Spleen (tissue), 11 donors: Measurements from ENCODE around the gene GJA4. TPM values are rescaled to one million over a fixed set of nuclear protein-coding genes. Genes with fewer than 3 reads are reported as not detected.
"Not testable (repeated sequence)": the region's sequence is repeated elsewhere in the genome, so short reads cannot be mapped to it uniquely, and the experiment has no call there.

Experiments
- DNase-seq: peaks from one replicate; pipeline ENCODE4 v3.0.0-alpha.2; 2020
- H3K27ac ChIP-seq, 8 donors: fragments of 200-600 bp; sonication (generic) in 7 of 8; 1 replicate in 4 of 8; 2 replicates in 4 of 8; pipeline versions ENCODE4 v1.5.0 to v1.8.0; 2016 to 2021; ENCODE audit warnings: inconsistent platforms in 4 of 8, mild to moderate bottlenecking in 4 of 8, moderate library complexity in 1 of 8
- H3K27me3 ChIP-seq, 7 donors: fragments of 200-600 bp; sonication (generic) in 6 of 7; replicated peaks in 1 of 7; 1 replicate in 4 of 7; 2 replicates in 3 of 7; pipeline versions ENCODE4 v1.5.0 to v1.8.0; 2016 to 2021; ENCODE audit warnings: inconsistent platforms in 3 of 7, mild to moderate bottlenecking in 1 of 7
- H3K36me3 ChIP-seq, 6 donors: fragments of 200-600 bp; sonication (generic) in 5 of 6; 1 replicate in 4 of 6; 2 replicates in 2 of 6; pipeline versions ENCODE4 v1.5.0 to v1.8.0; 2016 to 2021; ENCODE audit warnings: inconsistent platforms in 2 of 6
- H3K4me1 ChIP-seq, 6 donors: fragments of 200-600 bp; sonication (generic) in 5 of 6; 1 replicate in 3 of 6; 2 replicates in 3 of 6; pipeline versions ENCODE4 v1.5.0 to v1.8.0; 2016 to 2021; ENCODE audit warnings: inconsistent platforms in 3 of 6
- H3K4me3 ChIP-seq, 8 donors: fragments of 200-600 bp; sonication (generic) in 7 of 8; 1 replicate in 4 of 8; 2 replicates in 4 of 8; pipeline versions ENCODE4 v1.5.0 to v1.8.0; 2016 to 2021; ENCODE audit warnings: inconsistent platforms in 4 of 8, mild to moderate bottlenecking in 4 of 8, moderate library complexity in 2 of 8
- H3K9me3 ChIP-seq, 8 donors: fragments of 200-600 bp; sonication (generic) in 7 of 8; 1 replicate in 4 of 8; 2 replicates in 4 of 8; pipeline versions ENCODE4 v1.5.0 to v1.8.0; 2016 to 2021; ENCODE audit warnings: inconsistent platforms in 4 of 8
- POLR2A ChIP-seq, 3 donors: fragments of 450-650 bp; IDR thresholded peaks; one replicate each; pipeline ENCODE4 v1.5.1; 2017; ENCODE audit warnings: antibody characterized with exemption in 3 of 3, mild to moderate bottlenecking in 1 of 3
- POLR2AphosphoS5 ChIP-seq, 3 donors: sonication (generic); formaldehyde crosslinking; IDR thresholded peaks; one replicate each; pipeline ENCODE4 v1.5.1; 2017; ENCODE audit warnings: antibody characterized with exemption in 3 of 3
- WGBS, 5 donors: extraction: QIAGEN DNeasy Blood & Tissue Kit in 3 of 5; methylation state at CpG; one replicate each; pipeline versions ENCODE4 v1.1.5 to v1.1.7; 2013 to 2018; 5-methylcytosine and 5-hydroxymethylcytosine counted together
- intact Hi-C: fragments of 100-400 bp; cut with DNase I; formaldehyde crosslinking; loops from one replicate; pipeline ENCODE4 v1.15.0; 2023; ENCODE audit warnings: low total_unique reads
- polyA plus RNA-seq, 3 donors: library from polyadenylated mRNA; stranded (reverse); fragments of 200-250 nt; gene quantifications; one replicate each; pipeline ENCODE4 v1.2.1, GENCODE V29; 2013
- total RNA-seq, 7 donors: library from RNA; depleted of rRNA in 3 of 7; stranded (reverse); fragments of >200 nt in 3 of 7; fragmentation: NEBNext Ultra II Directional in 4 of 7; extraction: Animal tissue kit (Norgen Biotek cat#: 25700) in 4 of 7; gene quantifications; one replicate each; pipeline versions ENCODE4 v1.1.0 to v1.2.1, GENCODE V29; 2016 to 2021
- TF ChIP-seq, protein P1 (sequence below), 11 experiments: fragments of 200-600 bp in 7 of 11; fragments of 450-650 bp in 4 of 11; sonication (generic) in 4 of 11; IDR thresholded peaks in 8 of 11; conservative IDR thresholded peaks in 3 of 11; 1 replicate in 7 of 11; 2 replicates in 4 of 11; pipeline versions ENCODE4 v1.4.0 to v1.8.0; 2016 to 2021; ENCODE audit warnings: antibody characterized with exemption in 11 of 11, inconsistent platforms in 4 of 11, mild to moderate bottlenecking in 1 of 11
- donor health status: healthy with polysubstance abuse.
- donor health status: DM: no; HTN: no; CAD: no; lungs with moderate emphysema.
- donor health status: DM: no; HTN: no; CAD: no.
- donor health status: Bipolar disorder and iron deficiency.
- donor health status: healthy.
- donor health status: DM: no; HTN: no; CAD: no.
- donor health status: DM: yes; HTN: yes; CAD: no.

GJA4 gene
- total and polyA plus RNA-seq, 10 donors = 1.3 to 20.6 (median 7.9) TPM

- Histone ChIP-seq H3K4me3 (no peak overlapping the region), H3K9me3 (peaks cover 0 to 15% (median 8%) of the 10 kb centered on the region in 8 donors), H3K27me3 (no peaks in the 10 kb centered on the region), H3K27ac (no peak overlapping the region), H3K36me3 (peaks cover 0 to 3% (median 0%) of the 10 kb centered on the region in 6 donors), H3K4me1 (no peaks in the 10 kb centered on the region)
- intact Hi-C loops = no loop called here
- 60 to 95% (median 80%) methylated on average over 6 of the region's 6 CpGs for WGBS, 5 donors
- no peak for DNase-seq
- TF ChIP-seq POLR2AphosphoS5 (IDR thresholded peaks at IDR 0.05) = no peak
- TF ChIP-seq, protein P1, sequence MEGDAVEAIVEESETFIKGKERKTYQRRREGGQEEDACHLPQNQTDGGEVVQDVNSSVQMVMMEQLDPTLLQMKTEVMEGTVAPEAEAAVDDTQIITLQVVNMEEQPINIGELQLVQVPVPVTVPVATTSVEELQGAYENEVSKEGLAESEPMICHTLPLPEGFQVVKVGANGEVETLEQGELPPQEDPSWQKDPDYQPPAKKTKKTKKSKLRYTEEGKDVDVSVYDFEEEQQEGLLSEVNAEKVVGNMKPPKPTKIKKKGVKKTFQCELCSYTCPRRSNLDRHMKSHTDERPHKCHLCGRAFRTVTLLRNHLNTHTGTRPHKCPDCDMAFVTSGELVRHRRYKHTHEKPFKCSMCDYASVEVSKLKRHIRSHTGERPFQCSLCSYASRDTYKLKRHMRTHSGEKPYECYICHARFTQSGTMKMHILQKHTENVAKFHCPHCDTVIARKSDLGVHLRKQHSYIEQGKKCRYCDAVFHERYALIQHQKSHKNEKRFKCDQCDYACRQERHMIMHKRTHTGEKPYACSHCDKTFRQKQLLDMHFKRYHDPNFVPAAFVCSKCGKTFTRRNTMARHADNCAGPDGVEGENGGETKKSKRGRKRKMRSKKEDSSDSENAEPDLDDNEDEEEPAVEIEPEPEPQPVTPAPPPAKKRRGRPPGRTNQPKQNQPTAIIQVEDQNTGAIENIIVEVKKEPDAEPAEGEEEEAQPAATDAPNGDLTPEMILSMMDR (IDR thresholded peaks at IDR 0.05 in 8 of 11, conservative IDR thresholded peaks at IDR 0.05 in 3 of 11) = no peak
- TF ChIP-seq POLR2A (IDR thresholded peaks at IDR 0.05) = no peak
Observed at GRCh38 chr1:34800214-34800613, 7.4 kb downstream of the GJA4 start.

DNA sequence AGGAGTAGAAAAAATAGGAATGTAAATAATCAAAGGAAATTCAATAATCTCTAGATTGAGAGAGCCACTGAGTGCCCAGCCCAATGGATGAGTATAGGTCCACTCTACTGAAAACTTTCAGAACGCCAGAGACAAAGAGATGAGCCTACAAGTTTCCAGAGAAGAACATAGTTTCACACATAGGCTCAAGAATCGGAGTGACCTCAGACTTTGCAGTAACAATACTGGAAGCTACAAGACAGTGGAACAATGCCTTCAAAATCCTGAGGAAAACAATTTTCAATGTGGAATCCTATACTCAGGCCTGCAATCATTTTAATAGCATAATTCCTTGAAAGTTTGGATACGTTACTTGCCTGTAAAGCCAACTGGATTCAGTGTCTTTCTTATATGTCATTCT lies 11.0 kb downstream of the GJA4 start:
- TF ChIP-seq, protein P1 (IDR thresholded peaks at IDR 0.05 in 8 of 11, conservative IDR thresholded peaks at IDR 0.05 in 3 of 11) = no peak
- TF ChIP-seq POLR2AphosphoS5 (IDR thresholded peaks at IDR 0.05) = no peak
- TF ChIP-seq POLR2A (IDR thresholded peaks at IDR 0.05) = no peak
- Histone ChIP-seq H3K9me3 (peaks cover 0 to 15% (median 8%) of the 10 kb centered on the region in 8 donors), H3K27me3 (no peaks in the 10 kb centered on the region), H3K4me3 (no peak overlapping the region), H3K4me1 (no peaks in the 10 kb centered on the region), H3K27ac (no peak overlapping the region), H3K36me3 (peaks cover 0 to 3% (median 0%) of the 10 kb centered on the region in 6 donors)
- DNase-seq = no peak
- intact Hi-C loops = no loop called here
- WGBS, 5 donors = 92 to 99% (median 96%) methylated on average over 3 of the region's 3 CpGs

DNA sequence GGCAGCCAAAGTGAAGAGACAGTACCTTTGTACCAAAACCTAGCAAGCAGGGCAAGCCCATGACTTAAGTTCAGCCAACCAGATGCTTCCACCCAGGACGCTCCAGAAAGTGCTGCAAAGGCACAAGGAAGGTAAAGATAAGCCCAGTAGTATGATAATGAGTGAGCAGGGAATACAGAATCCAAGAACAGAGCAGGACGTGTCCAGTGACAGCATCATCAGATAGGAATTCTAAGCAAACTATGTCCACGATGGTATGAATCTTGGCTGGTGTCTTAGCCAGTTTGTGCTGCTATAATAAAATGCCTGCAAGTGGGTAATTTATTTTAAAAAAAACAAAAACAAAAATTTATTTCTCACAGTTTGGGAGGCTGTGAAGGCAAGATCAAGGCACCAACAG lies 13.6 kb downstream of the GJA4 start:
- Histone ChIP-seq H3K27ac (no peak overlapping the region), H3K27me3 (no peaks in the 10 kb centered on the region), H3K36me3 (peaks cover 0 to 3% (median 0%) of the 10 kb centered on the region in 6 donors), H3K4me1 (no peaks in the 10 kb centered on the region), H3K4me3 (no peak overlapping the region), H3K9me3 (peaks cover 0 to 22% (median 8%) of the 10 kb centered on the region in 8 donors)
- TF ChIP-seq POLR2AphosphoS5 (IDR thresholded peaks at IDR 0.05) = no peak
- TF ChIP-seq, protein P1 (IDR thresholded peaks at IDR 0.05 in 8 of 11, conservative IDR thresholded peaks at IDR 0.05 in 3 of 11) = no peak
- TF ChIP-seq POLR2A (IDR thresholded peaks at IDR 0.05) = no peak
- no peak for DNase-seq
- intact Hi-C loops = no loop called here
- 75 to 89% (median 85%) methylated on average over 3 of the region's 3 CpGs for WGBS, 5 donors

GRCh38 chr1:34808051-34808810 lies 15.4 kb downstream of the GJA4 start:
- H3K27ac ChIP-seq = no peak overlapping the region
- TF ChIP-seq, protein P1 (IDR thresholded peaks at IDR 0.05 in 8 of 11, conservative IDR thresholded peaks at IDR 0.05 in 3 of 11) = no peak
- no peak for TF ChIP-seq POLR2AphosphoS5 (IDR thresholded peaks at IDR 0.05)
- no peak for TF ChIP-seq POLR2A (IDR thresholded peaks at IDR 0.05)
- H3K4me3 ChIP-seq = no peak overlapping the region
- peaks cover 0 to 20% (median 8%) of the 10 kb centered on the region in 8 donors for H3K9me3 ChIP-seq
- H3K4me1 ChIP-seq = no peaks in the 10 kb centered on the region
- WGBS, 5 donors = 75 to 96% (median 92%) methylated on average over 9 of the region's 9 CpGs
- H3K27me3 ChIP-seq = no peaks in the 10 kb centered on the region
- DNase-seq = no peak
- peaks cover 0 to 3% (median 0%) of the 10 kb centered on the region in 6 donors for H3K36me3 ChIP-seq
- intact Hi-C loops = no loop called here

DNA sequence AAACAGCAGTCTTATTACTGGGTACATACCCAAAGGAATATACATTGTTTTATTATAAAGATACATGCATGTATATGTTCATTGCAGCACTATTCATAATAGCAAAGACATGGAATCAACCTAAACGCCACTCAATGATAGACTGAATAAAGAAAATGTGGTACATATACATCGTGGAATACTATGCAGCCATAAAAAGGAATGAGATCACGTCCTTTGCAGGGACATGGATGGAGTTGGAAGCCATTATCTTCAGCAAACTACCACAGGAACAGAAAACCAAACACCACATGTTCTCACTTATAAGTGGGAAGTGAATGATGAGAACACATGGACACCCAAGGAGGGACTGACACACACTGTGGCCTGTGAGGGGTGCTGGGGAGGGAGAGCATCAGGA lies 18.0 kb downstream of the GJA4 start:
- intact Hi-C loops, H3K4me3 ChIP-seq: not testable (repeated sequence)
- WGBS, 5 donors = 93 to 96% (median 94%) methylated on average over 3 of the region's 3 CpGs

More for the DNA sequence above, 18.0 kb downstream of the GJA4 start:
- H3K36me3 ChIP-seq, DNase-seq, H3K27me3 ChIP-seq, H3K27ac ChIP-seq, H3K9me3 ChIP-seq, H3K4me1 ChIP-seq: not testable (repeated sequence)
